SK-N-SH (cell line): Measurements from ENCODE around the gene RAE1. TPM values are rescaled to one million over a fixed set of nuclear protein-coding genes. Genes with fewer than 3 reads are reported as not detected.

ENCODE experiments used
- CTCF ChIA-PET: fragments of 300-600, 350-600 bp; formaldehyde crosslinking; extraction: SDS; loops from one replicate; lab custom pipeline; 2021; lab: Yijun Ruan, JAX
- POLR2A ChIA-PET: fragments of 350-600 bp; sonication (Branson Sonifier 250); formaldehyde crosslinking; extraction: SDS; loops from one replicate; lab custom pipeline; 2020; ENCODE audit warnings: antibody characterized with exemption, inconsistent platforms; lab: Yijun Ruan, JAX
- DNase-seq: peaks from one replicate; pipeline ENCODE4 v3.0.0; 2012
- H2AFZ ChIP-seq: fragments of 200-600 bp; sonication (generic); 2 replicates; pipeline ENCODE4 v1.8.1; 2016; ENCODE audit warnings: antibody characterized with exemption, mild to moderate bottlenecking, low read depth
- H3F3A ChIP-seq: fragments of 200-600 bp; sonication (generic); replicated peaks from 2 replicates; pipeline ENCODE3; 2016; ENCODE audit warnings: antibody characterized with exemption, mild to moderate bottlenecking; ENCODE audit not compliant: insufficient read depth
- H3K27ac ChIP-seq, 2 experiments: fragments of 200-500 bp in 1 of 2; fragments of 200-600 bp in 1 of 2; sonication (Bioruptor generic) in 1 of 2; sonication (generic), shearing (Covaris generic) in 1 of 2; 2 replicates each; pipeline versions ENCODE4 v1.5.1 to v1.6.1; 2014 to 2016; ENCODE audit warnings: low read depth in 2 of 2, inconsistent platforms in 1 of 2, low read length in 1 of 2, mild to moderate bottlenecking in 1 of 2, mixed read lengths in 1 of 2
- H3K27me3 ChIP-seq: fragments of 200-600 bp; sonication (generic), shearing (Covaris generic); 2 replicates; pipeline ENCODE4 v1.6.1; 2016; ENCODE audit warnings: mixed run types; ENCODE audit not compliant: insufficient read depth
- H3K36me3 ChIP-seq, 2 experiments: fragments of 200-500 bp in 1 of 2; fragments of 200-600 bp in 1 of 2; sonication (Bioruptor generic) in 1 of 2; sonication (generic) in 1 of 2; replicated peaks in 1 of 2; 2 replicates each; pipeline versions ENCODE3 to v1.5.1; 2014 to 2016; ENCODE audit warnings: low read length in 1 of 2, mild to moderate bottlenecking in 1 of 2; ENCODE audit not compliant: insufficient read depth in 2 of 2, control insufficient read depth in 1 of 2
- H3K4me1 ChIP-seq, 2 experiments: fragments of 200-500 bp in 1 of 2; fragments of 200-600 bp in 1 of 2; sonication (Bioruptor generic) in 1 of 2; sonication (generic), shearing (Covaris generic) in 1 of 2; 2 replicates each; pipeline versions ENCODE4 v1.5.1 to v1.6.1; 2014 to 2016; ENCODE audit warnings: low read depth in 1 of 2, low read length in 1 of 2, mixed run types in 1 of 2; ENCODE audit not compliant: insufficient read depth in 2 of 2, control insufficient read depth in 1 of 2
- H3K4me2 ChIP-seq: fragments of 200-600 bp; sonication (generic), shearing (Covaris generic); 2 replicates; pipeline ENCODE4 v1.6.1; 2017; ENCODE audit warnings: mixed run types
- H3K4me3 ChIP-seq, 2 experiments: fragments of 200-500 bp in 1 of 2; fragments of 200-600 bp in 1 of 2; sonication (Bioruptor generic) in 1 of 2; sonication (generic), shearing (Covaris generic) in 1 of 2; 2 replicates each; pipeline versions ENCODE4 v1.5.1 to v1.8.1; 2014 to 2016; ENCODE audit warnings: low read depth in 2 of 2, inconsistent platforms in 1 of 2, low read length in 1 of 2, mild to moderate bottlenecking in 1 of 2, mixed read lengths in 1 of 2, moderate library complexity in 1 of 2
- H3K79me2 ChIP-seq: fragments of 200-600 bp; sonication (generic); 2 replicates; pipeline ENCODE4 v1.8.1; 2017; ENCODE audit warnings: mild to moderate bottlenecking; ENCODE audit not compliant: insufficient read depth
- H3K9ac ChIP-seq: fragments of 200-600 bp; sonication (generic); 2 replicates; pipeline ENCODE4 v1.6.1; 2017; ENCODE audit warnings: mixed run types
- H3K9me2 ChIP-seq: fragments of 200-600 bp; sonication (generic); 2 replicates; pipeline ENCODE4 v1.6.1; 2017; ENCODE audit warnings: mixed run types
- H3K9me3 ChIP-seq: fragments of 200-600 bp; sonication (generic); 2 replicates; pipeline ENCODE4 v1.6.1; 2017; ENCODE audit warnings: mixed run types, mild to moderate bottlenecking, moderate library complexity
- H4K20me1 ChIP-seq: fragments of 200-600 bp; sonication (generic); 2 replicates; pipeline ENCODE4 v1.6.1; 2017; ENCODE audit warnings: mild to moderate bottlenecking, mixed run types; ENCODE audit not compliant: insufficient read depth
- EZH2phosphoT487 ChIP-seq: fragments of 200-600 bp; sonication (generic); IDR thresholded peaks from 2 replicates; pipeline ENCODE4 v1.6.1; 2017; ENCODE audit warnings: low read depth, mixed run types, mild to moderate bottlenecking, antibody characterized with exemption, moderate library complexity, borderline replicate concordance
- FOXM1 ChIP-seq: IDR thresholded peaks from 2 replicates; pipeline ENCODE4 v1.4.0; 2012; ENCODE audit warnings: low read depth, mild to moderate bottlenecking
- GABPA ChIP-seq: IDR thresholded peaks from 2 replicates; pipeline ENCODE4 v1.4.0; 2012; ENCODE audit warnings: low read depth, mild to moderate bottlenecking
- GATA2 ChIP-seq: sonication (generic); formaldehyde crosslinking; IDR thresholded peaks from 2 replicates; pipeline ENCODE4 v1.5.0; 2020; ENCODE audit warnings: mild to moderate bottlenecking, missing genetic modification reagents
- MXI1 ChIP-seq: IDR thresholded peaks from 2 replicates; pipeline ENCODE4 v1.6.1; 2012; ENCODE audit warnings: mild to moderate bottlenecking, low read depth, low read length, improper control_type of control experiment
- RAD21 ChIP-seq: IDR thresholded peaks from 2 replicates; pipeline ENCODE4 v1.6.1; 2012; ENCODE audit warnings: mild to moderate bottlenecking, low read length
- RCOR1 ChIP-seq: fragments of 150-350 bp; IDR thresholded peaks from 2 replicates; pipeline ENCODE4 v1.6.1; 2017; ENCODE audit warnings: antibody characterized with exemption, low read length
- RFX5 ChIP-seq: IDR thresholded peaks from 2 replicates; pipeline ENCODE4 v1.6.1; 2012; ENCODE audit warnings: mild to moderate bottlenecking, improper control_type of control experiment, low read length
- SMC3 ChIP-seq: IDR thresholded peaks from 2 replicates; pipeline ENCODE4 v1.6.1; 2012; ENCODE audit warnings: low read depth, low read length, improper control_type of control experiment
- TAF1 ChIP-seq: IDR thresholded peaks from 2 replicates; pipeline ENCODE4 v1.6.1; 2012; ENCODE audit warnings: low read depth, mild to moderate bottlenecking, low read length, moderate library complexity, borderline replicate concordance
- TCF12 ChIP-seq: IDR thresholded peaks from 2 replicates; pipeline ENCODE4 v1.4.0; 2012
- TEAD4 ChIP-seq: IDR thresholded peaks from 2 replicates; pipeline ENCODE4 v1.4.0; 2012; ENCODE audit warnings: mild to moderate bottlenecking, borderline replicate concordance; ENCODE audit not compliant: insufficient read depth
- WGBS: methylation state at CpG from one replicate; pipeline ENCODE4 v1.1.6; 2017; ENCODE audit warnings: low lambda C conversion rate; 5-methylcytosine and 5-hydroxymethylcytosine counted together
- polyA plus RNA-seq, 3 experiments: library from polyadenylated mRNA; depleted of rRNA; stranded (reverse); fragments of >200 nt; gene quantifications; 2 replicates each; pipeline ENCODE4 v1.2.3, GENCODE V29; 2012
- TF ChIP-seq, protein P1 (sequence below): fragments of 150-350 bp; IDR thresholded peaks from 2 replicates; pipeline ENCODE4 v1.6.1; 2017; ENCODE audit warnings: antibody characterized with exemption, low read length, low read depth, borderline replicate concordance
- TF ChIP-seq, protein P2 (sequence below): fragments of 200-600 bp; sonication (generic); IDR thresholded peaks from 2 replicates; pipeline ENCODE4 v1.6.1; 2017; ENCODE audit warnings: antibody characterized with exemption, mild to moderate bottlenecking, moderate library complexity
- TF ChIP-seq, protein P3 (sequence below): IDR thresholded peaks from 2 replicates; pipeline ENCODE4 v1.6.1; 2012; ENCODE audit warnings: mild to moderate bottlenecking, low read depth, low read length, moderate library complexity
- TF ChIP-seq, protein P4 (sequence below): IDR thresholded peaks from 2 replicates; pipeline ENCODE4 v1.4.0; 2012; ENCODE audit warnings: low read depth, borderline replicate concordance

Gene RAE1
- polyA plus RNA-seq, 1 of the 3 experiments (the other 2 are of a cell fraction): 82.4 TPM

DNA sequence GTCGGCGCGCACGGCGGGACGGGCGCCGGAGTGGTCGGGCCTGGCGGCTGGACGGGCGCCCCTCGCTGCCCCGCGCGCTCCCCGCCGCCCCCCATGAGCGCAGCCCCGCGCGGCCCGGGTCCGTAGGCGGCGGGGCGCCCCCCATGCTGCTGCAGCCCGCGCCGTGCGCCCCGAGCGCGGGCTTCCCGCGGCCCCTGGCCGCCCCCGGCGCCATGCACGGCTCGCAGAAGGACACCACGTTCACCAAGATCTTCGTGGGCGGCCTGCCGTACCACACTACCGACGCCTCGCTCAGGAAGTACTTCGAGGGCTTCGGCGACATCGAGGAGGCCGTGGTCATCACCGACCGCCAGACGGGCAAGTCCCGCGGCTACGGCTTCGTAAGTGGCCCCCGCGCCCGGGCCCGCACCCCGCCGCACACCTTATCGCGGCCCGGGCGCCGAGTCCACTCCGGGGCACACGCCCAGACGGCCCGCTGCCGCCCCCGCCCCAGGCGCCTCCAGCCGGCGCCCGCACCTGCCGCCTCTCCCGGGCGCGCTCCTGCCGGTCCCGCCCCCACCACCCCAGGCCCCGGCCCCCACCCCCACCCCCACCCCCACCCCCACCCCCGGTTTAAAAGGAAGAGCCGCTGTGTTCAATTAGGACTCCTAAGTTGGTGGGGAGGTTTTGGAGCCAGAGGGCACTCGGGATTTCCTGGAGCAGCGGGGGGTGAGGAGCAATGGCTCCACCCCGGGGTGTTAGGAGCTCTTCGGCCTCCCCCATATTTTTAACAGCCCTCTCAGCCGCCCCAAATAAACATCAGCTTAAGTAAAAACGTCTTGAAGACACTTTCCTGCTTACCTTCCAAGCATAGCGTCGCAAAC lies 40.6 kb downstream of the RAE1 start (continued):
- TF ChIP-seq EZH2phosphoT487 (no peak), FOXM1 (no peak), GABPA (no peak)
- TF ChIP-seq, protein P1, sequence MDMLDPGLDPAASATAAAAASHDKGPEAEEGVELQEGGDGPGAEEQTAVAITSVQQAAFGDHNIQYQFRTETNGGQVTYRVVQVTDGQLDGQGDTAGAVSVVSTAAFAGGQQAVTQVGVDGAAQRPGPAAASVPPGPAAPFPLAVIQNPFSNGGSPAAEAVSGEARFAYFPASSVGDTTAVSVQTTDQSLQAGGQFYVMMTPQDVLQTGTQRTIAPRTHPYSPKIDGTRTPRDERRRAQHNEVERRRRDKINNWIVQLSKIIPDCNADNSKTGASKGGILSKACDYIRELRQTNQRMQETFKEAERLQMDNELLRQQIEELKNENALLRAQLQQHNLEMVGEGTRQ: no peak
- TF ChIP-seq, protein P2, sequence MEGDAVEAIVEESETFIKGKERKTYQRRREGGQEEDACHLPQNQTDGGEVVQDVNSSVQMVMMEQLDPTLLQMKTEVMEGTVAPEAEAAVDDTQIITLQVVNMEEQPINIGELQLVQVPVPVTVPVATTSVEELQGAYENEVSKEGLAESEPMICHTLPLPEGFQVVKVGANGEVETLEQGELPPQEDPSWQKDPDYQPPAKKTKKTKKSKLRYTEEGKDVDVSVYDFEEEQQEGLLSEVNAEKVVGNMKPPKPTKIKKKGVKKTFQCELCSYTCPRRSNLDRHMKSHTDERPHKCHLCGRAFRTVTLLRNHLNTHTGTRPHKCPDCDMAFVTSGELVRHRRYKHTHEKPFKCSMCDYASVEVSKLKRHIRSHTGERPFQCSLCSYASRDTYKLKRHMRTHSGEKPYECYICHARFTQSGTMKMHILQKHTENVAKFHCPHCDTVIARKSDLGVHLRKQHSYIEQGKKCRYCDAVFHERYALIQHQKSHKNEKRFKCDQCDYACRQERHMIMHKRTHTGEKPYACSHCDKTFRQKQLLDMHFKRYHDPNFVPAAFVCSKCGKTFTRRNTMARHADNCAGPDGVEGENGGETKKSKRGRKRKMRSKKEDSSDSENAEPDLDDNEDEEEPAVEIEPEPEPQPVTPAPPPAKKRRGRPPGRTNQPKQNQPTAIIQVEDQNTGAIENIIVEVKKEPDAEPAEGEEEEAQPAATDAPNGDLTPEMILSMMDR: no peak

DNA sequence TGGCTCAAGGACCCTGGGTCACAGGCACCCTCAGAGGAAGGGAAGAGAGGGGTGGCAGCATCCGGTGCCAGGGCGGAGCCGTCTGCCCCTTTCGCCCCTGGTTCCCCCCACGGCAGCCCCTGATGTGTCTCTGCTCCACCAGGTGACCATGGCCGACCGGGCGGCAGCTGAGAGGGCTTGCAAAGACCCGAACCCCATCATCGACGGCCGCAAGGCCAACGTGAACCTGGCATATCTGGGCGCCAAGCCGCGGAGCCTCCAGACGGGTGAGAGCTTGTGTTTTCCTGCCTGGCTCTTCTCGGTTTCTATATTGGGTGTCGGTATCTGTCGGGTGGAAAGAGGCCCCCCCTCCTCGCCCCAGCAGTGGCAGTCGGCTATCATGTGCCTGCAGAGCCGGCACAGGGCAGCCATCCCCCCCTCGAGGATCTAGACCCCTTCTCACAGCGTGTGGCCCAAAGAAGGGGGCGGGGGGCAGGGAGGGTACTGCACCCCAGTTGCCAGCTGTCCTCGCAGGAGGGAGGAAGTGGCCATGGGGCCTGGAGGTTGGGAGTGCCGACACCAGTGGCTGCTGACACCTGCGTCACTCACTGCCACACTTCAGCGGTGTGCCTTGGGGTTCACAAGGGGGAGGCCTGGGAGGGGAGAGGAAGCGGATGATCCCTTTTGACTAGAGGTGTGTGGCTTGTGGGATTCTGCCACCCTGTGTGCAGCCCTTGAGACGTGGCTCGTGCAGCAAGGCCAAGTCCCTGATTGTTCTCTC lies 41.6 kb downstream of the RAE1 start:
- Histone ChIP-seq H4K20me1 (no peaks in the 10 kb centered on the region), H3K79me2 (peaks cover 14% of the 10 kb centered on the region), H3F3A (no peaks in the 10 kb centered on the region), H3K36me3 (peaks cover 0 to 24% of the 10 kb centered on the region in 2 experiments), H2AFZ (no peak overlapping the region), H3K4me1 (peaks cover 0 to 21% of the 10 kb centered on the region in 2 experiments; a peak in 1 of 4 replicates), H3K4me3 (peak overlapping the region; percentile 64 to 86; a peak in 3 of 4 replicates), H3K9me2 (no peaks in the 10 kb centered on the region), H3K9me3 (no peaks in the 10 kb centered on the region), H3K27me3 (no peaks in the 10 kb centered on the region), H3K4me2 (peak overlapping the region; percentile 93), H3K27ac (no peak overlapping the region), H3K9ac (peak overlapping the region; percentile 54; the same call in 1 of the 2 replicates)
- 82% methylated on average over 12 of the region's 33 CpGs for WGBS
- DNase-seq: no peak
- CTCF ChIA-PET: interaction anchor here (0.8 to 2.9 kb wide), 6 partner anchors 11 to 1447 kb away, joined by 3 to 14 read pairs (median 4); no protein-coding TSS in a partner anchor
- POLR2A ChIA-PET: interaction anchor here (1.1 to 1.4 kb wide), 2 partner anchors 13 to 48 kb away, joined by 3 read pairs; no protein-coding TSS in a partner anchor
- TF ChIP-seq GATA2 (CRISPR knock-in tag) (no peak), TAF1 (no peak), SMC3 (no peak), TCF12 (no peak), MXI1 (no peak), TEAD4 (no peak), RCOR1 (no peak), RFX5 (no peak), RAD21 (no peak)
- TF ChIP-seq, protein P3, sequence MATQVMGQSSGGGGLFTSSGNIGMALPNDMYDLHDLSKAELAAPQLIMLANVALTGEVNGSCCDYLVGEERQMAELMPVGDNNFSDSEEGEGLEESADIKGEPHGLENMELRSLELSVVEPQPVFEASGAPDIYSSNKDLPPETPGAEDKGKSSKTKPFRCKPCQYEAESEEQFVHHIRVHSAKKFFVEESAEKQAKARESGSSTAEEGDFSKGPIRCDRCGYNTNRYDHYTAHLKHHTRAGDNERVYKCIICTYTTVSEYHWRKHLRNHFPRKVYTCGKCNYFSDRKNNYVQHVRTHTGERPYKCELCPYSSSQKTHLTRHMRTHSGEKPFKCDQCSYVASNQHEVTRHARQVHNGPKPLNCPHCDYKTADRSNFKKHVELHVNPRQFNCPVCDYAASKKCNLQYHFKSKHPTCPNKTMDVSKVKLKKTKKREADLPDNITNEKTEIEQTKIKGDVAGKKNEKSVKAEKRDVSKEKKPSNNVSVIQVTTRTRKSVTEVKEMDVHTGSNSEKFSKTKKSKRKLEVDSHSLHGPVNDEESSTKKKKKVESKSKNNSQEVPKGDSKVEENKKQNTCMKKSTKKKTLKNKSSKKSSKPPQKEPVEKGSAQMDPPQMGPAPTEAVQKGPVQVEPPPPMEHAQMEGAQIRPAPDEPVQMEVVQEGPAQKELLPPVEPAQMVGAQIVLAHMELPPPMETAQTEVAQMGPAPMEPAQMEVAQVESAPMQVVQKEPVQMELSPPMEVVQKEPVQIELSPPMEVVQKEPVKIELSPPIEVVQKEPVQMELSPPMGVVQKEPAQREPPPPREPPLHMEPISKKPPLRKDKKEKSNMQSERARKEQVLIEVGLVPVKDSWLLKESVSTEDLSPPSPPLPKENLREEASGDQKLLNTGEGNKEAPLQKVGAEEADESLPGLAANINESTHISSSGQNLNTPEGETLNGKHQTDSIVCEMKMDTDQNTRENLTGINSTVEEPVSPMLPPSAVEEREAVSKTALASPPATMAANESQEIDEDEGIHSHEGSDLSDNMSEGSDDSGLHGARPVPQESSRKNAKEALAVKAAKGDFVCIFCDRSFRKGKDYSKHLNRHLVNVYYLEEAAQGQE: no peak
- TF ChIP-seq, protein P4, sequence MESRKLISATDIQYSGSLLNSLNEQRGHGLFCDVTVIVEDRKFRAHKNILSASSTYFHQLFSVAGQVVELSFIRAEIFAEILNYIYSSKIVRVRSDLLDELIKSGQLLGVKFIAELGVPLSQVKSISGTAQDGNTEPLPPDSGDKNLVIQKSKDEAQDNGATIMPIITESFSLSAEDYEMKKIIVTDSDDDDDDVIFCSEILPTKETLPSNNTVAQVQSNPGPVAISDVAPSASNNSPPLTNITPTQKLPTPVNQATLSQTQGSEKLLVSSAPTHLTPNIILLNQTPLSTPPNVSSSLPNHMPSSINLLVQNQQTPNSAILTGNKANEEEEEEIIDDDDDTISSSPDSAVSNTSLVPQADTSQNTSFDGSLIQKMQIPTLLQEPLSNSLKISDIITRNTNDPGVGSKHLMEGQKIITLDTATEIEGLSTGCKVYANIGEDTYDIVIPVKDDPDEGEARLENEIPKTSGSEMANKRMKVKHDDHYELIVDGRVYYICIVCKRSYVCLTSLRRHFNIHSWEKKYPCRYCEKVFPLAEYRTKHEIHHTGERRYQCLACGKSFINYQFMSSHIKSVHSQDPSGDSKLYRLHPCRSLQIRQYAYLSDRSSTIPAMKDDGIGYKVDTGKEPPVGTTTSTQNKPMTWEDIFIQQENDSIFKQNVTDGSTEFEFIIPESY: no peak
- TF ChIP-seq, protein P2: no peak
